Subcutaneous adipose tissue (tissue), 4 donors: Measurements from ENCODE around the gene SPNS2. TPM values are rescaled to one million over a fixed set of nuclear protein-coding genes. Genes with fewer than 3 reads are reported as not detected.

Experiments
- total RNA-seq, 4 donors: library from RNA; depleted of rRNA; stranded (reverse); fragments of >200 nt; gene quantifications; one replicate each; pipeline ENCODE4 v1.1.0, GENCODE V29; 2016
- TF ChIP-seq, protein P1 (sequence below): fragments of 450-650 bp; IDR thresholded peaks from one replicate; pipeline ENCODE4 v1.5.1; 2016; ENCODE audit warnings: low read depth, mild to moderate bottlenecking, control low read depth, antibody characterized with exemption, moderate library complexity

Gene SPNS2
- total RNA-seq, 4 donors from 2014 or later: 3.2 to 31.8 (median 13.4) TPM

DNA sequence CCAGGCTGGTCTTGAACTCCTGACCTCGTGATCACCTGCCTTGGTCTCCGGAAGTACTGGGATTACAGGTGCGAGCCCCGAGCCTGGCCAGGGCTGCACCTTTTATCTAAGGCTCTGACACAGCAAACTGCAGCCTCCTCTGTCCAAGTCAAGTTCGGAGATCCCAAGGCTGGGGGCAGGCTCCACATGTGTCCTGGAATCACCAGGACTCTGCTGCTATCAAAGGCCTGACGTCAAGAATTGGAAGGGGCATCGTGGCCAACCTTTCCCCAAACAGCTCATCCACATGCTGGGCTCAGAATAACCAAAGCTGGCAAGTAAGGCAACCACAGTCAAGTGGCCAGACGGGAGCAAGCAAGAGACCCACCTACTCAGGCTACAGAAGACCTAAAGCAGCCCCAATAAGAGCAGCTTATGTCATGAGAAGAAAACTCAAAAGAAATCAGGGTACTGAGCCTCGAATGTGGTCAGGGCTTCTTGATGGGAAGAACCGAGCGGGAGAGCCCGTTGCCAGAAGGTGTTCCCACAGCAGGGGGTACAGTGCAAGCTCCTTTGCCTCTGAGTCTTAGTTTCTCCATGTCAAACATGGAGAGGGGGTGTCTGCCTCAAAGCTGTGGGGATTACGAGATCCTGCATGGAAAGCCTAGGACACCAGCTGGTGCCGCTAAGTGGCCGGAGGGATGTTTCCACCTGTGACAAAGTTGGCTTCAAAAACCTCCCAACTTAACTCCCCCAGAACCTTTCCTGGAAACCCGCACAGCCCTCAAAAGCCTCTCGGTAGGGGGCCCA, 48.6 kb downstream of the SPNS2 start:
- TF ChIP-seq, protein P1, sequence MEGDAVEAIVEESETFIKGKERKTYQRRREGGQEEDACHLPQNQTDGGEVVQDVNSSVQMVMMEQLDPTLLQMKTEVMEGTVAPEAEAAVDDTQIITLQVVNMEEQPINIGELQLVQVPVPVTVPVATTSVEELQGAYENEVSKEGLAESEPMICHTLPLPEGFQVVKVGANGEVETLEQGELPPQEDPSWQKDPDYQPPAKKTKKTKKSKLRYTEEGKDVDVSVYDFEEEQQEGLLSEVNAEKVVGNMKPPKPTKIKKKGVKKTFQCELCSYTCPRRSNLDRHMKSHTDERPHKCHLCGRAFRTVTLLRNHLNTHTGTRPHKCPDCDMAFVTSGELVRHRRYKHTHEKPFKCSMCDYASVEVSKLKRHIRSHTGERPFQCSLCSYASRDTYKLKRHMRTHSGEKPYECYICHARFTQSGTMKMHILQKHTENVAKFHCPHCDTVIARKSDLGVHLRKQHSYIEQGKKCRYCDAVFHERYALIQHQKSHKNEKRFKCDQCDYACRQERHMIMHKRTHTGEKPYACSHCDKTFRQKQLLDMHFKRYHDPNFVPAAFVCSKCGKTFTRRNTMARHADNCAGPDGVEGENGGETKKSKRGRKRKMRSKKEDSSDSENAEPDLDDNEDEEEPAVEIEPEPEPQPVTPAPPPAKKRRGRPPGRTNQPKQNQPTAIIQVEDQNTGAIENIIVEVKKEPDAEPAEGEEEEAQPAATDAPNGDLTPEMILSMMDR: no peak

DNA sequence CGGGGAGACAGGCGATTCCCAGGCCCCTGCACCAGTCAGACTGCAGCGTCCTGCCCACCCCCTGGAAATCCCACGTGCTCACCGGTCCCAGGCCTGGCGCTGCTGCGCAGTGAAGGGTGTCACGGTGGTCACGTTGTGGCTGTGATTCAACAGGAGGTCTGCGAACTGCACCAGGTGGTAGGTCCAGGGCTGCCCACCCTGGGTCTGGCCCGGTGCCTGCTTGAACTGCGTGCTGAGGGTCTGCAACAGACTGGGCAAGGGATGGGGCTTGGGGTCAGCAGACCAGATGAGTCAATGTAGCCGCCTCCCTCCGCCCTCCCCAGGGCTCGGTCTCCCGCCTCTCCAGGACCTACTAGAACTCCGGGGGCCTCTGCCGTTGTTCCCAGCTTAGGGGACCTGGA, 49.4 kb downstream of the SPNS2 start:
- TF ChIP-seq, protein P1: no peak

DNA sequence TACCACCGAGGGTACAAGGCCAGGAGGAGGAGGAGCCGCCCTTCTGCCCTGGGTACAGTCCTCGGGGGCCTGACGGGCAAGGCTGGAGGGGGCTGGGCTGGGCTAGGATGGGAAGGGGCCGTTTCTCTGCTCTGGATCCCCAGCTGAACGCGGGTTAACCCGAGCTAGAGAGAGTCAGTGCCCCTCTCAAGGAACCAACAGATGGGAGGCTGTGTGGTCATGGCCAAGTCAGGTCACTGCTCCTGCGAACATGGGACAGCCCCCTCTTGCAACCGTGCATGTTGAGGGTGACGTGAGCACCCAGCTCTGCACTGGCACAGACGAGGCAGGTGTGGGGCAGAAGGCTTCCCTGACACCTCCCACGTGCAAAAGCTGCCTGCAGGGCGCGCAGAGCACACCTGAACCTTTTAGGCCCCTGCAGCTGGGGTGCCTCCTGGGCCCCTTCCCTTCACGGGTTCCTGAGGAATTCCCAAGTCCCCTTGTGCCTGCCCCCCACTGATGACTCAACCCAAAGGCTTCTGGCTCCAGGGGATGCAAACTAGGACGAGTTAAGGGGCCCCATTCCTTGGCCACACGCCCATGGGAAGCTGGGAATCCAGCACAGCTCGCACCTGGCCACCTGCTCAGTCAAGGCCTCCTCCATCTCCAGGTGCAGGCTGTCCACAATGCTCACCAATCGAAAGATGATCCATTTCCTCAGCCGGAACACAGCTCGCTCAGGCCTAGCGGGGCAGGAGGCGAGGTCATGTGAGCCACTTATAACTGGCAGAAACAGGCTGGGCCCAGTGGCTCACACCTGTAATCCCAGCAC, 50.2 kb downstream of the SPNS2 start:
- TF ChIP-seq, protein P1: no peak

DNA sequence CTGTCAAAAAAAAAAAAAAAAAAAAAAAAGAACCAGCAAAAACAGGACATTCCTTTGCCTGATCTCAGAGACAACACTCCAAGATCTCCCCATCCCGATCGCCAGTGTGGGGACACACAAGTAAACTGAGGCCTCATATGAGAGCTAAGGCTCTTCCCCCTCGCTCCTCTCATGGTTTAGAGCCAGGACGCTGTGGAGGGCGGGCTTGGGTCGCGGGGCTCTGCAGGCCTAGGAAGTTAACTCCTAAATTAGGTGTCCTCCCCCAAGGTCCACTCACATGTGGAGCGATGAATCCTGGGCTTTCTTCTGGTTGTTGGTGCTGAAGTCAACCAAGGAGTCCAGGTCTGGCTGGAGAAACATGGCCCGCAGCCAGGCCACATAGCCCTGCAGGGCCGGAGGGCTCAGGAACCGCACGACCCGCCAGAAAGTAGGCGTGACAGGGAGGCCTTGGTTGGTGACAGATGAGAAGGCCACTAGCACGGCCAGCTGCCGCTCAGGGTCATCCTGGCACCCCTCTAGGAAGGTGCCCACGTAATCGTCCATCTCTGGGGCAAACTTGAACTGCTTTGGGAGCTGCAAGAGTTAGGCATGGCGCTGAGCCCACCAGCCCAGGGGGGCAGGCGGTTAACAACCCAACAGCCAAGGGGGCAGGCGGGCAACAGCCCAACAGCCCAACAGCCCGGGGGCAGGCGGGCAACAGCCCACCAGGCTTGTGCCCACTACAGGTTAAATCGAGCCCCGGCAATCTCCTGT, 51.3 kb downstream of the SPNS2 start:
- TF ChIP-seq, protein P1: no peak

DNA sequence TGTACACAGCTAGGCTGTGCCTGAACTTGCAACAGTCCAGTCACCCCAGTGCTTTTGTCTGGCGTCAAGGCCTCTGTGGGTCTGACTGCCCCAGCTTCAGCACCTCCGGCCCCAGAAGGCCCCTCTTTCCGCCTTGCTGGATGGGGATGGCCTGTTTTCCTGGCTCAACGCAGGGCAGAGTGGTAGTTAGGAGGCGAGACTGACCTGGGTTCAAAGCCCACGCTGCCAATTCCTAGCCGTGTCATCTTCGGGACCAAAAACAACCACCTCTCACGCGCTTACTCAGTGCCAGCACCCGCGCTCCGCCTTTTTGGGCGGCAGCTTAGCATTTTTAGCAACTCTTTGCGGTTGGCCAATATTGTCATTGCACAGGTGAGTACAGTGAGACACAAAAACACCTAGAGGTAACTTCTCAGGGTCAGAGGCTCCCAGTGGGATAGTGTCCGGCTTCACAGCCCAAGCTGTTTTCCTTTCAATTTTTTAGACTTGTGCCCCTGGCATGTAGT, 51.9 kb downstream of the SPNS2 start:
- TF ChIP-seq, protein P1: no peak

DNA sequence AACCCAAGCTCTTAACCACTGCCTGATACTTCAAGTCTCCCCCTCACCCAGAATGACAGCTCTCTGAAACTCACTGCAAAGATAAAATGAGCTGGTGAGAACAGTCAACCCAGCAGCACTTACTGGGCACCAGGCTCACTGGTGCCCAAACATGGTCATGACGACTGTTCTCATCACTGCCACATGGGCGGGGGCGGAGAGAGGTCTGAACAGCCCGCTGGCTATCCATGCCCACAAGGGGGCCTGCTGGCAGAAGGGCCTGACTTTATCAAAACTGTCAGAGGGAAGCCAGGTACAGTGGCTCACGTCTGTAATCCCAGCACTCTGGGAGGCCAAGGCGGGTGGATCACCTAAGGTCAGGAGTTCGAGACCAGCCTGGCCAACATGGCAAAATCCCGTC, 52.5 kb downstream of the SPNS2 start:
- TF ChIP-seq, protein P1: no peak
